ENCODE results near the gene HIC1.

The HIC1 gene

GRCh38 chr17:2060681-2061440 lies 6.0 kb downstream of the HIC1 start:
- TF ChIP-seq, protein P1, sequence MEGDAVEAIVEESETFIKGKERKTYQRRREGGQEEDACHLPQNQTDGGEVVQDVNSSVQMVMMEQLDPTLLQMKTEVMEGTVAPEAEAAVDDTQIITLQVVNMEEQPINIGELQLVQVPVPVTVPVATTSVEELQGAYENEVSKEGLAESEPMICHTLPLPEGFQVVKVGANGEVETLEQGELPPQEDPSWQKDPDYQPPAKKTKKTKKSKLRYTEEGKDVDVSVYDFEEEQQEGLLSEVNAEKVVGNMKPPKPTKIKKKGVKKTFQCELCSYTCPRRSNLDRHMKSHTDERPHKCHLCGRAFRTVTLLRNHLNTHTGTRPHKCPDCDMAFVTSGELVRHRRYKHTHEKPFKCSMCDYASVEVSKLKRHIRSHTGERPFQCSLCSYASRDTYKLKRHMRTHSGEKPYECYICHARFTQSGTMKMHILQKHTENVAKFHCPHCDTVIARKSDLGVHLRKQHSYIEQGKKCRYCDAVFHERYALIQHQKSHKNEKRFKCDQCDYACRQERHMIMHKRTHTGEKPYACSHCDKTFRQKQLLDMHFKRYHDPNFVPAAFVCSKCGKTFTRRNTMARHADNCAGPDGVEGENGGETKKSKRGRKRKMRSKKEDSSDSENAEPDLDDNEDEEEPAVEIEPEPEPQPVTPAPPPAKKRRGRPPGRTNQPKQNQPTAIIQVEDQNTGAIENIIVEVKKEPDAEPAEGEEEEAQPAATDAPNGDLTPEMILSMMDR (IDR thresholded peaks at IDR 0.05; ENCODE audit: low read depth, low read length, missing control alignments), result no peak
- H3K4me3 ChIP-seq (ENCODE audit: low read depth, low read length), result no peak overlapping the region
- DNase-seq (ENCODE audit: low read depth), result no peak
- in situ Hi-C loops (cut with HindIII; ENCODE audit: low sequenced_read_pairs), result loop anchor here (10.0 kb wide), 1 partner anchor 114 kb away; no protein-coding TSS in a partner anchor

- no peak for DNase-seq (ENCODE audit: low read depth)
- in situ Hi-C loops (cut with HindIII; ENCODE audit: low sequenced_read_pairs), result loop anchor here (10.0 kb wide), 1 partner anchor 113 kb away; no protein-coding TSS in a partner anchor
- no peak overlapping the region for H3K4me3 ChIP-seq (ENCODE audit: low read depth, low read length)
- TF ChIP-seq, protein P1 (IDR thresholded peaks at IDR 0.05; ENCODE audit: low read depth, low read length, missing control alignments), result no peak
Measured at GRCh38 chr17:2061441-2061958, 6.6 kb downstream of the HIC1 start.

GRCh38 chr17:2062571-2063183 lies 7.8 kb downstream of the HIC1 start:
- H3K4me3 ChIP-seq (ENCODE audit: low read depth, low read length), result no peak overlapping the region
- in situ Hi-C loops (cut with HindIII; ENCODE audit: low sequenced_read_pairs), result loop anchor here (10.0 kb wide), 1 partner anchor 112 kb away; no protein-coding TSS in a partner anchor
- no peak for DNase-seq (ENCODE audit: low read depth)
- TF ChIP-seq, protein P1 (IDR thresholded peaks at IDR 0.05; ENCODE audit: low read depth, low read length, missing control alignments), result no peak

GRCh38 chr17:2063261-2064146 lies 8.6 kb downstream of the HIC1 start:
- no peak for DNase-seq (ENCODE audit: low read depth)
- H3K4me3 ChIP-seq (ENCODE audit: low read depth, low read length), result no peak overlapping the region
- TF ChIP-seq, protein P1 (IDR thresholded peaks at IDR 0.05; ENCODE audit: low read depth, low read length, missing control alignments), result no peak
- in situ Hi-C loops (cut with HindIII; ENCODE audit: low sequenced_read_pairs), result loop anchor here (10.0 kb wide), 1 partner anchor 111 kb away; no protein-coding TSS in a partner anchor

GRCh38 chr17:2064147-2064489 lies 9.2 kb downstream of the HIC1 start:
- in situ Hi-C loops (cut with HindIII; ENCODE audit: low sequenced_read_pairs), result loop anchor here (10.0 kb wide), 1 partner anchor 111 kb away; no protein-coding TSS in a partner anchor

More at GRCh38 chr17:2064147-2064489, 9.2 kb downstream of the HIC1 start:
- no peak for DNase-seq (ENCODE audit: low read depth)
- no peak overlapping the region for H3K4me3 ChIP-seq (ENCODE audit: low read depth, low read length)
- TF ChIP-seq, protein P1 (IDR thresholded peaks at IDR 0.05; ENCODE audit: low read depth, low read length, missing control alignments), result no peak
